ENCODE data around the gene BTAF1.
"Not testable (repeated sequence)": the region's sequence is repeated elsewhere in the genome, so short reads cannot be mapped to it uniquely, and the experiment has no call there.

BTAF1 gene

GRCh38 chr10:92031580-92031979 lies 108.0 kb downstream of the BTAF1 start:
- Mint-ChIP-seq H3K4me1 (ENCODE audit: low read depth) (peaks cover 8% of the 10 kb centered on the region), H3K9me3 (no peaks in the 10 kb centered on the region), H3K27ac (no peak overlapping the region), H3K4me3 (no peak overlapping the region), H3K27me3 (no peaks in the 10 kb centered on the region), H3K36me3 (ENCODE audit: low read depth) (peaks cover 88% of the 10 kb centered on the region)
- DNase-seq, result no peak

GRCh38 chr10:92033070-92033469 lies 109.5 kb downstream of the BTAF1 start:
- H3K27ac Mint-ChIP-seq; DNase-seq; H3K9me3 Mint-ChIP-seq; H3K4me1 Mint-ChIP-seq (ENCODE audit: low read depth); H3K4me3 Mint-ChIP-seq; H3K27me3 Mint-ChIP-seq: not testable (repeated sequence)
- H3K36me3 Mint-ChIP-seq (ENCODE audit: low read depth), result peaks cover 81% of the 10 kb centered on the region

GRCh38 chr10:92038949-92039348 lies 115.4 kb downstream of the BTAF1 start:
- H3K9me3 Mint-ChIP-seq, result peaks cover 1% of the 10 kb centered on the region
- peaks cover 28% of the 10 kb centered on the region for H3K36me3 Mint-ChIP-seq (ENCODE audit: low read depth)
- no peaks in the 10 kb centered on the region for H3K4me1 Mint-ChIP-seq (ENCODE audit: low read depth)
- no peaks in the 10 kb centered on the region for H3K27me3 Mint-ChIP-seq
- no peak for DNase-seq
- no peak overlapping the region for H3K4me3 Mint-ChIP-seq
- H3K27ac Mint-ChIP-seq, result no peak overlapping the region

- Mint-ChIP-seq H3K4me1 (ENCODE audit: low read depth) (peaks cover 3% of the 10 kb centered on the region), H3K27me3 (no peaks in the 10 kb centered on the region), H3K36me3 (ENCODE audit: low read depth) (peaks cover 2% of the 10 kb centered on the region), H3K27ac (no peak overlapping the region), H3K4me3 (no peak overlapping the region), H3K9me3 (peaks cover 1% of the 10 kb centered on the region)
- DNase-seq, result no peak
Measured at GRCh38 chr10:92042541-92042940, 119.0 kb downstream of the BTAF1 start.

- Mint-ChIP-seq H3K27ac (no peak overlapping the region), H3K36me3 (ENCODE audit: low read depth) (no peaks in the 10 kb centered on the region), H3K4me1 (ENCODE audit: low read depth) (peaks cover 13% of the 10 kb centered on the region), H3K27me3 (no peaks in the 10 kb centered on the region), H3K4me3 (no peak overlapping the region), H3K9me3 (peaks cover 1% of the 10 kb centered on the region)
- no peak for DNase-seq
Measured at GRCh38 chr10:92045641-92046106, 122.1 kb downstream of the BTAF1 start.

GRCh38 chr10:92047215-92047614 lies 123.6 kb downstream of the BTAF1 start:
- no peaks in the 10 kb centered on the region for H3K27me3 Mint-ChIP-seq
- H3K36me3 Mint-ChIP-seq (ENCODE audit: low read depth), result no peaks in the 10 kb centered on the region

GRCh38 chr10:92052088-92052487 lies 128.5 kb downstream of the BTAF1 start:
- Mint-ChIP-seq H3K4me3 (no peak overlapping the region), H3K4me1 (ENCODE audit: low read depth) (peaks cover 11% of the 10 kb centered on the region)
- DNase-seq, result no peak

More at GRCh38 chr10:92047215-92047614, 123.6 kb downstream of the BTAF1 start:
- no peak for DNase-seq
- Mint-ChIP-seq H3K9me3 (peaks cover 1% of the 10 kb centered on the region), H3K4me1 (ENCODE audit: low read depth) (peaks cover 13% of the 10 kb centered on the region), H3K4me3 (no peak overlapping the region), H3K27ac (no peak overlapping the region)

GRCh38 chr10:92052741-92053140 lies 129.2 kb downstream of the BTAF1 start:
- H3K4me1 Mint-ChIP-seq (ENCODE audit: low read depth), result peaks cover 8% of the 10 kb centered on the region
- no peaks in the 10 kb centered on the region for H3K9me3 Mint-ChIP-seq
- no peak overlapping the region for H3K4me3 Mint-ChIP-seq
- no peaks in the 10 kb centered on the region for H3K27me3 Mint-ChIP-seq
- no peak for DNase-seq
- peaks cover 2% of the 10 kb centered on the region for H3K36me3 Mint-ChIP-seq (ENCODE audit: low read depth)
- H3K27ac Mint-ChIP-seq, result no peak overlapping the region

More at GRCh38 chr10:92052088-92052487, 128.5 kb downstream of the BTAF1 start:
- no peak overlapping the region for H3K27ac Mint-ChIP-seq
- no peaks in the 10 kb centered on the region for H3K9me3 Mint-ChIP-seq
- H3K36me3 Mint-ChIP-seq (ENCODE audit: low read depth), result peaks cover 2% of the 10 kb centered on the region
- no peaks in the 10 kb centered on the region for H3K27me3 Mint-ChIP-seq

- H3K9me3 Mint-ChIP-seq, result no peaks in the 10 kb centered on the region
- H3K36me3 Mint-ChIP-seq (ENCODE audit: low read depth), result peaks cover 2% of the 10 kb centered on the region
- H3K27me3 Mint-ChIP-seq, result no peaks in the 10 kb centered on the region
- no peaks in the 10 kb centered on the region for H3K4me1 Mint-ChIP-seq (ENCODE audit: low read depth)
- H3K27ac Mint-ChIP-seq, result no peak overlapping the region
- no peak overlapping the region for H3K4me3 Mint-ChIP-seq
- no peak for DNase-seq
Measured at GRCh38 chr10:92054807-92055206, 131.2 kb downstream of the BTAF1 start.

- peaks cover 4% of the 10 kb centered on the region for H3K36me3 Mint-ChIP-seq (ENCODE audit: low read depth)
- DNase-seq, result no peak
- no peak overlapping the region for H3K27ac Mint-ChIP-seq
- no peaks in the 10 kb centered on the region for H3K27me3 Mint-ChIP-seq
- no peaks in the 10 kb centered on the region for H3K4me1 Mint-ChIP-seq (ENCODE audit: low read depth)
- H3K4me3 Mint-ChIP-seq, result no peak overlapping the region
- H3K9me3 Mint-ChIP-seq, result no peaks in the 10 kb centered on the region
Measured at GRCh38 chr10:92062273-92062672, 138.7 kb downstream of the BTAF1 start.

GRCh38 chr10:92064506-92064905 lies 140.9 kb downstream of the BTAF1 start:
- Mint-ChIP-seq H3K9me3 (no peaks in the 10 kb centered on the region), H3K27ac (no peak overlapping the region), H3K27me3 (no peaks in the 10 kb centered on the region), H3K4me3 (no peak overlapping the region), H3K36me3 (ENCODE audit: low read depth) (peaks cover 4% of the 10 kb centered on the region), H3K4me1 (ENCODE audit: low read depth) (no peaks in the 10 kb centered on the region)
- no peak for DNase-seq

- no peaks in the 10 kb centered on the region for H3K9me3 Mint-ChIP-seq
- H3K27me3 Mint-ChIP-seq, result no peaks in the 10 kb centered on the region
- H3K4me1 Mint-ChIP-seq (ENCODE audit: low read depth), result no peaks in the 10 kb centered on the region
- no peaks in the 10 kb centered on the region for H3K36me3 Mint-ChIP-seq (ENCODE audit: low read depth)
- no peak overlapping the region for H3K27ac Mint-ChIP-seq
- DNase-seq, result no peak
- no peak overlapping the region for H3K4me3 Mint-ChIP-seq
Measured at GRCh38 chr10:92066386-92066785, 142.8 kb downstream of the BTAF1 start.

GRCh38 chr10:92068900-92069299 lies 145.3 kb downstream of the BTAF1 start:
- no peaks in the 10 kb centered on the region for H3K4me1 Mint-ChIP-seq (ENCODE audit: low read depth)
- no peaks in the 10 kb centered on the region for H3K9me3 Mint-ChIP-seq
- H3K4me3 Mint-ChIP-seq, result no peak overlapping the region
- H3K36me3 Mint-ChIP-seq (ENCODE audit: low read depth), result no peaks in the 10 kb centered on the region
- no peak for DNase-seq
- no peaks in the 10 kb centered on the region for H3K27me3 Mint-ChIP-seq
- no peak overlapping the region for H3K27ac Mint-ChIP-seq

- H3K9me3 Mint-ChIP-seq, result no peaks in the 10 kb centered on the region
- H3K4me1 Mint-ChIP-seq (ENCODE audit: low read depth), result no peaks in the 10 kb centered on the region
- no peaks in the 10 kb centered on the region for H3K27me3 Mint-ChIP-seq
- H3K36me3 Mint-ChIP-seq (ENCODE audit: low read depth), result no peaks in the 10 kb centered on the region
- H3K4me3 Mint-ChIP-seq, result no peak overlapping the region
- DNase-seq, result no peak
- H3K27ac Mint-ChIP-seq, result no peak overlapping the region
Measured at GRCh38 chr10:92074126-92074887, 150.7 kb downstream of the BTAF1 start.

GRCh38 chr10:92075829-92076228 lies 152.3 kb downstream of the BTAF1 start:
- Mint-ChIP-seq H3K4me3 (no peak overlapping the region), H3K4me1 (ENCODE audit: low read depth) (no peaks in the 10 kb centered on the region), H3K36me3 (ENCODE audit: low read depth) (peaks cover 4% of the 10 kb centered on the region), H3K27me3 (no peaks in the 10 kb centered on the region), H3K9me3 (no peaks in the 10 kb centered on the region), H3K27ac (no peak overlapping the region)
- DNase-seq, result no peak
